22Rv1 (cell line): ENCODE measurements around the gene PCCA.

Experiments
- CTCF ChIP-seq: fragments of 450-650 bp; IDR thresholded peaks from 2 replicates; pipeline ENCODE4 v1.5.1; 2017; ENCODE audit warnings: mild to moderate bottlenecking
- ZFX ChIP-seq: fragments of 450-650 bp; IDR thresholded peaks from 2 replicates; pipeline ENCODE4 v1.6.1; 2017; ENCODE audit warnings: antibody characterized with exemption, borderline replicate concordance

GRCh38 chr13:100154842-100155416 is 66.0 kb downstream of the PCCA start:
- TF ChIP-seq CTCF = no peak
- TF ChIP-seq ZFX = no peak
